OCI-LY1 (cell line): ENCODE results near the gene SUPT3H.

Experiments
- CTCF ChIP-seq: fragments of 200-600 bp; sonication (generic), shearing (Covaris generic); IDR thresholded peaks from 2 replicates; pipeline ENCODE4 v1.5.1; 2017; ENCODE audit warnings: mild to moderate bottlenecking, antibody characterized with exemption, low read length, moderate library complexity, mixed read lengths
- EZH2 ChIP-seq: fragments of 200-600 bp; sonication (generic), shearing (Covaris generic); IDR thresholded peaks from 2 replicates; pipeline ENCODE4 v1.8.0; 2017; ENCODE audit warnings: borderline replicate concordance, mixed run types, mild to moderate bottlenecking, antibody characterized with exemption, low read length, moderate library complexity, mixed read lengths

- no peak for TF ChIP-seq CTCF
- no peak for TF ChIP-seq EZH2
Measured at GRCh38 chr6:45138765-45139164, 239.0 kb downstream of the SUPT3H start.
